ENCODE measurements around the gene SLC30A1. TPM values are rescaled to one million over a fixed set of nuclear protein-coding genes. Genes with fewer than 3 reads are reported as not detected.

SLC30A1 gene
- total RNA-seq, 4 donors from 2014 or later, result 5.8 to 44.7 (median 34.9) TPM

- H3K9me3 ChIP-seq, result no peaks in the 10 kb centered on the region
- no peak overlapping the region for H3K4me3 ChIP-seq
- H3K4me1 ChIP-seq, result no peaks in the 10 kb centered on the region
- H3K27ac ChIP-seq, result no peak overlapping the region
- DNase-seq, result no peak
- no peaks in the 10 kb centered on the region for H3K27me3 ChIP-seq
- H3K36me3 ChIP-seq, result no peaks in the 10 kb centered on the region
- no peak for TF ChIP-seq POLR2A (IDR thresholded peaks at IDR 0.05)
- no peak for TF ChIP-seq CTCF (IDR thresholded peaks at IDR 0.05)
These were observed 52.0 kb downstream of the SLC30A1 start for GRCh38 chr1:211527006-211527405.

- TF ChIP-seq CTCF (IDR thresholded peaks at IDR 0.05) (no peak), POLR2A (IDR thresholded peaks at IDR 0.05) (no peak)
- no peak overlapping the region for H3K4me3 ChIP-seq
These were observed 52.9 kb downstream of the SLC30A1 start for GRCh38 chr1:211526101-211526500.

GRCh38 chr1:211525101-211525676 is 53.8 kb downstream of the SLC30A1 start:
- Histone ChIP-seq H3K4me3 (no peak overlapping the region), H3K9me3 (no peaks in the 10 kb centered on the region), H3K36me3 (no peaks in the 10 kb centered on the region), H3K27me3 (no peaks in the 10 kb centered on the region), H3K27ac (no peak overlapping the region), H3K4me1 (no peaks in the 10 kb centered on the region)
- DNase-seq, result no peak
- TF ChIP-seq POLR2A (IDR thresholded peaks at IDR 0.05) (no peak), CTCF (IDR thresholded peaks at IDR 0.05) (no peak)

More at GRCh38 chr1:211526101-211526500, 52.9 kb downstream of the SLC30A1 start:
- Histone ChIP-seq H3K9me3 (no peaks in the 10 kb centered on the region), H3K36me3 (no peaks in the 10 kb centered on the region), H3K4me1 (no peaks in the 10 kb centered on the region), H3K27me3 (no peaks in the 10 kb centered on the region), H3K27ac (no peak overlapping the region)
- no peak for DNase-seq

- Histone ChIP-seq H3K4me1 (no peaks in the 10 kb centered on the region), H3K4me3 (no peak overlapping the region)
These were observed 54.4 kb downstream of the SLC30A1 start for GRCh38 chr1:211524521-211524920.

GRCh38 chr1:211522804-211523203 is 56.2 kb downstream of the SLC30A1 start:
- Histone ChIP-seq H3K4me1 (no peaks in the 10 kb centered on the region), H3K4me3 (no peak overlapping the region), H3K27ac (no peak overlapping the region), H3K9me3 (no peaks in the 10 kb centered on the region), H3K36me3 (no peaks in the 10 kb centered on the region), H3K27me3 (no peaks in the 10 kb centered on the region)
- TF ChIP-seq POLR2A (IDR thresholded peaks at IDR 0.05) (no peak), CTCF (IDR thresholded peaks at IDR 0.05) (no peak)
- DNase-seq, result no peak

More at GRCh38 chr1:211524521-211524920, 54.4 kb downstream of the SLC30A1 start:
- TF ChIP-seq CTCF (IDR thresholded peaks at IDR 0.05) (no peak), POLR2A (IDR thresholded peaks at IDR 0.05) (no peak)
- H3K27ac ChIP-seq, result no peak overlapping the region
- H3K36me3 ChIP-seq, result no peaks in the 10 kb centered on the region
- no peaks in the 10 kb centered on the region for H3K27me3 ChIP-seq
- H3K9me3 ChIP-seq, result no peaks in the 10 kb centered on the region
- no peak for DNase-seq

Other genes starting within 250 kb of the SLC30A1 start
- gene RD3, start 87.0 kb downstream of the SLC30A1 start, total RNA-seq, result under 1 TPM in 1 of 4 donors, not detected in 3; 0.27 TPM
- gene NEK2, start 96.5 kb upstream of the SLC30A1 start, total RNA-seq, result 10 to 100 TPM in 1 of 4 donors, 1 to 10 TPM in 3; 1.7 to 14.9 (median 5.8) TPM

Data from Peyer's patch (tissue), 4 donors.